ENCODE results near the gene UNCX.
"Not testable (repeated sequence)": the region's sequence is repeated elsewhere in the genome, so short reads cannot be mapped to it uniquely, and the experiment has no call there.

UNCX gene

GRCh38 chr7:1232623-1233332, at the start of gene UNCX:
Gene UNCX, plus strand, starts transcription at chr7:1232872. Its CDS starts 146 bp downstream, at chr7:1233018.
- DNase-seq (ENCODE audit: low read depth): no peak

- DNase-seq (ENCODE audit: low read depth): no peak
These were observed 45.5 kb upstream of the UNCX start for GRCh38 chr7:1187127-1187526.

GRCh38 chr7:1188720-1189294, 43.9 kb upstream of the UNCX start:
- no peak for DNase-seq (ENCODE audit: low read depth)

- no peak for DNase-seq (ENCODE audit: low read depth)
These were observed 42.5 kb upstream of the UNCX start for GRCh38 chr7:1189986-1190772.

- no peak for DNase-seq (ENCODE audit: low read depth)
These were observed 40.4 kb upstream of the UNCX start for GRCh38 chr7:1192171-1192676.

- DNase-seq (ENCODE audit: low read depth): no peak
These were observed 38.9 kb upstream of the UNCX start for GRCh38 chr7:1193593-1194424.

- not testable (repeated sequence) for DNase-seq (ENCODE audit: low read depth)
These were observed 36.2 kb upstream of the UNCX start for GRCh38 chr7:1196441-1196840.

- no peak for DNase-seq (ENCODE audit: low read depth)
These were observed 35.7 kb upstream of the UNCX start for GRCh38 chr7:1196950-1197349.

GRCh38 chr7:1197997-1198625, 34.6 kb upstream of the UNCX start:
- DNase-seq (ENCODE audit: low read depth): no peak

- no peak for DNase-seq (ENCODE audit: low read depth)
These were observed 32.6 kb upstream of the UNCX start for GRCh38 chr7:1200045-1200444.

- no peak for DNase-seq (ENCODE audit: low read depth)
These were observed 30.8 kb upstream of the UNCX start for GRCh38 chr7:1201916-1202315.

GRCh38 chr7:1202914-1203313, 29.8 kb upstream of the UNCX start:
- not testable (repeated sequence) for DNase-seq (ENCODE audit: low read depth)

GRCh38 chr7:1204460-1205140, 28.1 kb upstream of the UNCX start:
- no peak for DNase-seq (ENCODE audit: low read depth)

- DNase-seq (ENCODE audit: low read depth): not testable (repeated sequence)
These were observed 26.9 kb upstream of the UNCX start for GRCh38 chr7:1205742-1206141.

GRCh38 chr7:1209097-1209496, 23.6 kb upstream of the UNCX start:
- DNase-seq (ENCODE audit: low read depth): no peak

GRCh38 chr7:1210321-1210978, 22.2 kb upstream of the UNCX start:
- DNase-seq (ENCODE audit: low read depth): no peak

GRCh38 chr7:1210979-1211608, 21.6 kb upstream of the UNCX start:
- DNase-seq (ENCODE audit: low read depth): no peak

- DNase-seq (ENCODE audit: low read depth): no peak
These were observed 21.1 kb upstream of the UNCX start for GRCh38 chr7:1211611-1212010.

- not testable (repeated sequence) for DNase-seq (ENCODE audit: low read depth)
These were observed 20.6 kb upstream of the UNCX start for GRCh38 chr7:1212025-1212424.

- DNase-seq (ENCODE audit: low read depth): no peak
These were observed 18.2 kb upstream of the UNCX start for GRCh38 chr7:1214516-1214915.

Data from activated T-cell treated with anti-CD3 and anti-CD28 coated beads for 48 hours (primary cell).